HG03575 (cell line): ENCODE results near the gene FBLN5.
"Not testable (repeated sequence)": the region's sequence is repeated elsewhere in the genome, so short reads cannot be mapped to it uniquely, and the experiment has no call there.

Experiments used
- ATAC-seq: cut with Tn5 transposase; IDR thresholded peaks from one replicate; pipeline ENCODE4 v1.9.1; 2021; ENCODE audit not compliant: unreplicated experiment, insufficient number of reproducible peaks, low FRiP score; ENCODE audit errors: extremely low read depth

Gene FBLN5

GRCh38 chr14:91845652-91846051 is 101.8 kb downstream of the FBLN5 start:
- no peak for ATAC-seq

DNA sequence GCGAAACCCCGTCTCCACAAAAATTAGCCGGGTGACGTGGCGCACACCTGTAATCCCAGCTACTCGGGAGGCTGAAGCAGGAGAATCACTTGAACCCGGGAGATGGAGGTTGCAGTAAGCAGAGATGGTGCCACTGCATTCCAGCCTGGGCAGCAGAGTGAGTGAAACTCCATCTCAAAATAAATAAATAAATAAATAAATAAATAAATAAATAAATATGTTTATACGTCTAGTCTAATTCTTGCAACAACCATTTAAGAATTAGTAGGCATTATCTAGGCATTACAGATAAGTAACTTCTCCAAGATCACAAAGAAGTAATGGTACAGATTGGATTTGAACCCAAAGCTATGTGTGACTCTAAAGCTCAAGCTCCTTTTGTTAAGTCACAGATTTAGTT is 102.4 kb downstream of the FBLN5 start:
- not testable (repeated sequence) for ATAC-seq

DNA sequence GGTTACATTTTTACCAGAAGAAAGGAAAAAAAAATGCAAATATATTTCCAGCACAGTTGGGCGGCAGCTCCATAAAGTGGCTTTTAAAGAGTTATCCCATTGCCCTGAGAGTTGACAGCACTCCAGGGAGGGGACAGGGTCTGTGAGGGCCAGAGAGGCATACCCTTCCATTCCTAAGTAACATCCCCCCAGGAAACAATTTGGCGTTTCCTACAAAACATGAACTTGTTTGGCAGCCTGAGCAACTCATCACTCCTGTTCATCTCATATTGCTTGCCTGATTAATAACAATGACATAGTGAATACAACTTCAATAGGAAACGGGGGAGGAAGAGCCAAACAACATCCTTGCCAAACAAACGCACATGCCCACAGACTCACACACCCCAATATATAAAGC is 103.5 kb downstream of the FBLN5 start:
- no peak for ATAC-seq

GRCh38 chr14:91843437-91843836 is 104.1 kb downstream of the FBLN5 start:
- no peak for ATAC-seq

DNA sequence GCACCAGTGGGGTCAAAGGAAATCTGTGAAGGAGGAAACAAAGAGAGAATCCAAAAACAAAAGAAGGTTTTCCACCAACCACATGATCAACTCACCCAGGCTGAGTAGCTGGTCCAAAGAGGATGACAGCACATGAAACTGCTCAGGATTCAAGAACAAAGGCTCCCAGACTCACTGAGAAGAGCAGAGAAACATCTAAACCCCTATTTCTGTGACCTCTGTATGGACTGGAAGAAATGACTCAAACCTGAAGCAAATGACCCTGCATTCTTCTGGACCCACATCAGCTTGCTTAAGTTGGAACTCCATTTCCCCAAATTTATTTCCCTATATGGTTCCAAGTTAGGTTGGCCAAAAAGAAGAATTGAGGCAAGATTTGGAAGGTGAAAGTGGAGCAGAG is 106.4 kb downstream of the FBLN5 start:
- ATAC-seq: no peak

GRCh38 chr14:91839749-91840148 is 107.7 kb downstream of the FBLN5 start:
- no peak for ATAC-seq

DNA sequence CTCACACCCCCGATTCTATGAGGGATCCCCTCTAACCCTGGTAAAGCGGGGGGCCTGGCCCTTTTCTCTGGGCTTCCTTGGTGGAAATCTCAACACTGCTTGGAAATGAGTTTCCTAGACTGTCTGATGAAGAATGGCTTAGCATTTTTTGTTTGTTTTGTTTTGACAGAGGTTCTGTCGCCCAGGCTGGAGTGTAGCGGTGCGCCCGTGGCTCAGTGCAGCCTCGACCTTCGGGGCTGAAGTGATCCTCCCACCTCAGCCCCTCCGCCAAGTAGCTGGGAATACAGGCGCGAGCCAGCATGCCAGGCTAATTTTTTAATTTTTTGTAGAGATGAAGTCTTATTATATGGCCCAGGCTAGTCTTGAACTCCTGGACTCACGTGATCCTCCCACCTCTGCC is 110.4 kb downstream of the FBLN5 start:
- ATAC-seq: no peak

GRCh38 chr14:91835920-91836843 is 111.3 kb downstream of the FBLN5 start:
- ATAC-seq: no peak

DNA sequence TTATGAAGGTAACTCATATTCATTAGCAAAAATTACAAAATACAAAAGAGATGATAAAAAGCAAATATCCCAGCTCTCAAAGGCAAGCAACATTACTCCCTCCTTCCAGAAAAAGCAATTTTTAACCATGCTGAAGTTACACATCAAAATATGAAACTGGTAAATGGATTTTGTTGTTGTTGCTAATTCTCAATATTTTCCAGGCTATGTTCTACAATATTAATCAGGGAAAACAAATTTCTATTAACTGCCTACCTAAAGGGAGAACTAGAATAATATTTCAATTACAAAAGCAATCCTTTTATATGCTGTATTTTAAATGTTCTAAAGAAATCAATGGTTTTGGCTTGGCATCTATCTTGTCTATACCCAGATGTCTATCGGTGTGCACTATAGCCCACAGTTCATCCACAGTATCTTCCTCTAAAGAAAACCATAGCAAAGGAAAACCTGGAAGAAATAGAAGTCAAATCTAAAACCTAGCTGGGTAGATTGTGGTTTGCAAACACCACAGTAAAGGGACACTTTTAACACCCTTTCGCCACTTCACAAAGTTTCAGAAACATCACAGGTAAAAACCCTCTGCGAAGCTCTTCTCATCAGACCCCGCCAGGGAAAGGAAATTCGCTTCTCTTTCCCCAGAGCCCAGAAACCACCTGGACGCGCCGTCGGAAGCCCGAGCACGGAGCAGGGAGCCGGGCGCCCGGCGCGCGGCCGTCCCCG is 112.1 kb downstream of the FBLN5 start:
- ATAC-seq: no peak

DNA sequence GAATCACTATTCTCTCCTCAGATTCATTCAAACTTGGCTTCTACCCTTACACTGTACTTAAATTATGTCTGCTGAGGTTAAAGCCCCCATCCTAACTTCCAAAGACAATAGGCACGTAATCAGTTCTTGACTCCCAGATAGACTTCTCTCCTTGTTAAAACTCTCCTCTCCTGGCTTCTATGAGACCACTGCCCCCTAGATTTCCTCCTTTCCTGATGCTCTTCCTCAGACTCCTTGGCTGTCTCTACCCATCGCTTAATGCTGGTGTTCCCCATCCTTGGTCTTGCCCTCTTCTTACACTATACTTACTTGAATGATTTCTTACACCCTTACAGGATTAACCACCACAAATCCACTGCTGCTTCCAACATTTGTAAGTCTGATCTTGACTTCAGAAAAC is 112.9 kb downstream of the FBLN5 start:
- no peak for ATAC-seq

- ATAC-seq: no peak
Measured at GRCh38 chr14:91831337-91831736, 116.2 kb downstream of the FBLN5 start.

DNA sequence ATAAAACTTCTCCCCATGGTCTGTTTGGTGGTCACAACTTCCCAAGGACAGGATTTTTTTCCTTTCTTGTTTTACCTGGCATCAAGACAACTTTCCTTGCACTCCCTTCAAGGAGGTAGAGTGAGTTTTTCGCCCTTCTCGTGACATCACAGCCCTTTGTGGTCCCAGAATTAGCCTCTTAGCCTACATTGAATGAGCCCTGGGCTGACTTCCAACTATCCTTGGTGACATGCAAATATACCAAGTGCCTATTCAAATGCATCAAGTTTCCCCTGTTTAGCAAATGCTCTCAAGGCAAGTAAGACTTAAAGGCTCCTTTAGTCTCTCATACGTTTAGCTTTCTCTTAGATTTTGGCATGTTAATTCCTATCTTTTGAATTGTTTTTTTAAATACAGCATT is 116.7 kb downstream of the FBLN5 start:
- ATAC-seq: no peak

GRCh38 chr14:91829511-91829910 is 118.0 kb downstream of the FBLN5 start:
- no peak for ATAC-seq

GRCh38 chr14:91827746-91828145 is 119.7 kb downstream of the FBLN5 start:
- no peak for ATAC-seq
